NCI-H510A (cell line): ENCODE measurements around the gene MYO9B.

Experiments
- DNase-seq: peaks from one replicate; lab custom pipeline; 2025; lab: John Stamatoyannopoulos, UW

Gene MYO9B

DNA sequence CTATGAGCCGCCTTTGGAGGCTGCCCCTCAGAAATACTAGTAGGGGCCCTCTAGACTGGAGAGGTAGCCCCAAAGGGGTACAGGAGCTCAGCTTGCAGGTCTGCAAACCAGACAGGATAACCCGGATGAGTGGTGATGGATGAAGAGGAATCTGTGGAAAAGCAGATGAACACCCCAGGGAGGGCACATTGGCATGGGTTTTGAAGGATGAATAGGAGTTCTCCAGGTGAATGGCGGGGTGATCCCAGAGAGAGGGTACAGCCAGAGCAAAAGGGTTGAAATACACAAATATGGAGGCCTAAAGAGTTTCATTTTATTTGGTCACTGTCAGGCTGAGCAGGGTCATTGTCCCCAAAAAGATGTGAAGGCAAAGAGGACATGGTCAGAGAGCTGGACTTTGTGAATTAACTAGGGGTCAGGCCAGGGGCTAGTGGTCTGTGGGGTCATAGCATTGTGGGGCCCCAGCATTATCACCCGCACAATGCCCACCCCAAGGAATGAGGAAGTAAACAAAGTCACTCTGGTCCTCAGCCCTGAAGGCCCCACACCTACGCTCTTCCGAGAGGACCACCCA is 165.3 kb downstream of the MYO9B start:
- no peak for DNase-seq

GRCh38 chr19:17242431-17243208 is 167.0 kb downstream of the MYO9B start:
- DNase-seq = no peak

- DNase-seq = no peak
Measured at GRCh38 chr19:17243211-17243829, 167.7 kb downstream of the MYO9B start.

DNA sequence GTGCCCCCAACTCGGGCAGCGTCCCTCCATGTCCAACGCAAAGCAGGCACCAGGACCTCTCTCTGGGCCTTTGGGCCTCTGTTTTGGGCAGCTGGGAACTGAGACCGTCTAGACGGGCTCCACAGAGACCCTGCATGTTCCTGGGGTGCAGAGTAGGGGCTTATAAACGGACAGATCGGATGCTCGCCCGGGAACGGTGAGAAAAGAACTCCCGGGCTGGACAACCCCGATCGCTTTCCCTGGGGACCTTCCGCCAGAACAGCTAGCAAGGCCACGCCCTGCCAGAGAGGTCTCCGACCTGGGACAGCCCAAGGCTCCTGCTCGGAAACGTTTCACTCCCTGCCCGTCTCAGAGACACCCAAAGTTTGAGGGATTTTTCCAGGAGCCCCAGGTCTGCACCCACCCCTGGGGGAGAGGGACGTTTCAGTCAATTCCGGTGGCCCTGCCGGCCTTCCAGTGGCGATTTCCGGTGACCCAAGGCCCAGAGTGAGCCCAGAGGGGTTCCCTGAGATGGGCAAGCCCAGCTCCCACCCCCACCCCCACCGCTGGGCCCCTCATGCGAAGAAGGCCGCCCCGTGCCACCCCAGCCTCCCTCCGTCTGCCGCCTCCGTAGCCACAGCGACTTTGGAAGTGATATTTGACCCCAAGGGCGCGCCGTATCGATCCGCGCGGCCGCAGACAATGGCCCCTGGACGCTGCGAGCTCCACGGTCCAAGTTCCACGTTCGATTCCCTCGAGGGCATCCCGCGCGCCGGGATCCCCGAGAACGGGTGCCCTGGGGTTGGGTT is 168.4 kb downstream of the MYO9B start:
- no peak for DNase-seq

GRCh38 chr19:17244618-17245534 is 169.3 kb downstream of the MYO9B start:
- no peak for DNase-seq

DNA sequence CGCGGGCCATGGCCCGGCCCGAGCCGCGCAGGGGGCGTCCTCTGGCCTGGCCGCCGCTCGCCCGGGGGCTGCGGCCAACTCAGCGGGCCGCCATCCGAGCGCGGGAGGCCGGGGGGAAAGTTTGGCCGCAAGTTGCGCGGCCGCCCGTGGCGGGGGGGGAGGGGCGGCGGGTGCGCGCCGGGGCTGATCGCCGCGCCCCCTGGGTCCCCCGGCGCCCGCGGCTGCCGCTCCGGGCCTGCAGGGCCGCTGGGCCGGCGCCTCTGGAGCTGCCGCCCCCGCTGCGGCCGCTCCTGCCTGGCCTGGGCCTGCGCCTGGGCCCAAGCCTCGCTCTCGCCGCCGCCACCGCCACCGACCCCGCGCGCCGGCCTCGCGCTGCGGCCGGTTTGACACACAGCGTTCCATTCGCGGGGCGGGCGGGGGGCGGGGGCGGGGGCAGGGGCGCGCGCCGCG is 170.0 kb downstream of the MYO9B start, which contains the start of gene NR2F6:
Gene NR2F6, minus strand, starts transcription at position 385 of the 450 bp plus-strand sequence. CDS start 699 bp downstream, outside the sequence.
- DNase-seq = no peak

DNA sequence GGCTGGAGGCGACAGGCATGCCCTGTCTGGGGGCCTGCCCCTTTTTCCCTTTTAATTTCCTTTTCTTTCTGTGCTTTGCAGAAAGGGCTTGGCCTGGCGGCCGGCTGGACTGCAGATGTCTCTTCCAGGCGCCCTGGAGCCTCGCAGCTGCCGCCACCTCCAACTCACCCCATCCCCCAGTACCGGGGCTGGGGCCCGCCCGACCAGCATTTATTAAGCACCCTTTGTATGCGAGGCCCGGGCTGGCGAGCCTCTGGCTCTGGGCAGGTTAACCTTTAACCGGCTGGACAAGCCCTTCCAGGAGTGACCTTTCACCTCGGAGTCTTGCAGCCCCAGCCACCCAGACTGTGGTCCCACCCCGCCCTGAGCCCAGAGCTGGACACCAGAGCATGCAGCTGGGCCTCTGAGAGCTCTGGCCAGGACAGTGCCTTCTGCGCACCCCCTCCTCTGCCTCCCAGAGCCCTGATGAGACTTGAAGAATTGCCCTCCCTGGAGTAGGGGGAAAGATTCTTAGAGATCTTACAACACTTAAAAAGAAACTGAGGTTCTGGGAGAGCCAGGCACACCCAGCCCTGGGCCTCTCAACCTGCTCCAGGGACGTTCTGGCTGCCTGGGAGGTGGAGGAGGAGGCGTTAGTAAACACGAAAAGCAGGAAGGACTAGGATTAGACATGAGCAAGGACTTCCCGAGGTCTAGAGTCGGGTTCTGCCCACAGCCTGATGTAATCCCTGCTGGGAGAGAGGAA is 171.3 kb downstream of the MYO9B start:
- DNase-seq = no peak

- DNase-seq = peak; percentile 92
Measured at GRCh38 chr19:17248011-17248776, 172.6 kb downstream of the MYO9B start.

DNA sequence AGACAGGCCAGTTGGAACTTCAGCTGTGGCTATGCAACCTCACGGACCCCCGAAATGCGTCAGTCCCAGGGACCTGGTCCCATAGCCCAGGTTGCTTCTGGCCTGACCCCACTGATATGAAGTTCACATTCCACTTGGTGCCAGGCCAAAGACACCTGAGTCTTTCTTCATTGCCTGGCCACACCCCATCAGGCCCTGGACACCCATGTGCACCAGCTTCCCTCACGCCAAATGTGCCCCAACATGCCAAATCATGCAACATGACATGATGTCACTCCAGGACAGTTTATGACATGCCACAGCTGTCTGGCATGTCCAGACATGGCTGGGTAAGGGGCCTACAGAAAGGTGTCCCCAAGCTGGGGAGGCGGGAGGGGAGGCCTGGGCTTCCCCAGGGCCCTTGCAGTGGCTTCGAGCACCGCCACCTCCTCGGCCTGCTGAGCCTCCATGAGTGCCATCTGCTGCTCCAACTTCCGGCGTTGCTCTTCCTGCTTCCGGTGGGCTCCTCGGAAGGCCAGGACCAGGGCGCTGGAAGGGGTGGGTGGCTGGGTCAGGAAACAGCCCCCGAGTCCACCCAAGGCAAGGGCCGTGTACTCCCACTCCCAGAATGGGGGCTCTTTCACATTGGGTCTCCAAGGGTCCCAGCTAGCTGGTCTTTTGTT is 174.4 kb downstream of the MYO9B start:
- no peak for DNase-seq

GRCh38 chr19:17254636-17255035 is 179.1 kb downstream of the MYO9B start:
- DNase-seq = no peak

GRCh38 chr19:17255150-17255621 is 179.6 kb downstream of the MYO9B start:
- peak; percentile 75 for DNase-seq

- no peak for DNase-seq
Measured at GRCh38 chr19:17256130-17256529, 180.6 kb downstream of the MYO9B start.

- DNase-seq = no peak
Measured at GRCh38 chr19:17259118-17259780, 183.7 kb downstream of the MYO9B start.

GRCh38 chr19:17259934-17260333 is 184.4 kb downstream of the MYO9B start:
- no peak for DNase-seq

GRCh38 chr19:17260842-17261325 is 185.3 kb downstream of the MYO9B start:
- peak; percentile 63 for DNase-seq

GRCh38 chr19:17262557-17262956 is 187.0 kb downstream of the MYO9B start:
- DNase-seq = no peak
